Hepatocyte (in vitro differentiated cells): ENCODE results near the gene CYP51A1. TPM values are rescaled to one million over a fixed set of nuclear protein-coding genes. Genes with fewer than 3 reads are reported as not detected.
"Not testable (repeated sequence)": the region's sequence is repeated elsewhere in the genome, so short reads cannot be mapped to it uniquely, and the experiment has no call there.

Experiments used
- DNase-seq: peaks from one replicate; pipeline ENCODE4 v3.0.0-alpha.2; 2016; ENCODE audit warnings: low spot score
- H2AFZ ChIP-seq: fragments of 200-600 bp; sonication (generic); 2 replicates; pipeline ENCODE4 v1.6.0; 2016; ENCODE audit warnings: antibody characterized with exemption, mild to moderate bottlenecking
- H3K27ac ChIP-seq: fragments of 200-600 bp; sonication (generic); 2 replicates; pipeline ENCODE4 v1.5.1; 2016; ENCODE audit warnings: mild to moderate bottlenecking
- H3K27me3 ChIP-seq: fragments of 200-600 bp; sonication (generic); 2 replicates; pipeline ENCODE4 v1.6.1; 2016
- H3K36me3 ChIP-seq: fragments of 200-600 bp; sonication (generic); replicated peaks from 2 replicates; pipeline ENCODE4 v1.5.1; 2016; ENCODE audit warnings: low read depth; ENCODE audit not compliant: insufficient read depth
- H3K4me1 ChIP-seq: fragments of 200-600 bp; sonication (generic); 2 replicates; pipeline ENCODE4 v1.5.1; 2016; ENCODE audit warnings: mild to moderate bottlenecking, moderate library complexity; ENCODE audit not compliant: insufficient read depth
- H3K4me2 ChIP-seq: fragments of 200-600 bp; sonication (generic); 2 replicates; pipeline ENCODE4 v1.6.0; 2016
- H3K4me3 ChIP-seq: fragments of 200-600 bp; sonication (generic); 2 replicates; pipeline ENCODE4 v1.5.1; 2016; ENCODE audit warnings: mild to moderate bottlenecking
- H3K79me2 ChIP-seq: fragments of 200-600 bp; sonication (generic); 2 replicates; pipeline ENCODE4 v1.6.0; 2017; ENCODE audit warnings: mild to moderate bottlenecking
- H3K9me2 ChIP-seq: fragments of 200-600 bp; sonication (generic); replicated peaks from 2 replicates; pipeline ENCODE4 v1.6.0; 2017; ENCODE audit warnings: mild to moderate bottlenecking; ENCODE audit not compliant: insufficient read depth
- H3K9me3 ChIP-seq: fragments of 200-600 bp; sonication (generic); 2 replicates; pipeline ENCODE4 v1.5.1; 2016; ENCODE audit warnings: low read depth, mild to moderate bottlenecking
- H4K20me1 ChIP-seq: fragments of 200-600 bp; sonication (generic); 2 replicates; pipeline ENCODE4 v1.6.0; 2016; ENCODE audit warnings: mild to moderate bottlenecking; ENCODE audit not compliant: insufficient read depth, poor library complexity, severe bottlenecking
- EZH2 ChIP-seq: fragments of 200-600 bp; sonication (generic); IDR thresholded peaks from 2 replicates; pipeline ENCODE4 v1.6.1; 2016; ENCODE audit warnings: antibody characterized with exemption, mild to moderate bottlenecking, borderline replicate concordance
- EZH2phosphoT487 ChIP-seq: fragments of 200-600 bp; sonication (generic); IDR thresholded peaks from one replicate; pipeline ENCODE4 v1.6.1; 2018; ENCODE audit warnings: antibody characterized with exemption, mild to moderate bottlenecking, low read depth, moderate library complexity; ENCODE audit not compliant: unreplicated experiment, severe bottlenecking
- whole genome bisulfite sequencing: methylation state at CpG from one replicate; pipeline ENCODE4 v1.1.6; 2016; ENCODE audit warnings: low lambda C conversion rate; ENCODE audit errors: missing lambda C conversion rate; 5-methylcytosine and 5-hydroxymethylcytosine counted together
- polyA plus RNA-seq: library from polyadenylated mRNA; unstranded; fragments of >200 nt; fragmentation: Nextera tagmentation; extraction: Ambion mirVana; gene quantifications from 2 replicates; pipeline ENCODE4 v1.2.1, GENCODE V29; 2016
- total RNA-seq: library from RNA; depleted of rRNA; stranded (reverse); fragments of >200 nt; gene quantifications from 2 replicates; pipeline ENCODE4 v1.2.3, GENCODE V29; 2014
- TF ChIP-seq, protein P1 (sequence below): fragments of 200-600 bp; sonication (generic); IDR thresholded peaks from 2 replicates; pipeline ENCODE4 v1.5.1; 2016; ENCODE audit warnings: antibody characterized with exemption, mild to moderate bottlenecking; ENCODE audit not compliant: poor library complexity

CYP51A1 gene
- total and polyA plus RNA-seq, 2 experiments from 2014 or later: 200 to 414 TPM

GRCh38 chr7:92155108-92155739 lies 20.9 kb upstream of the CYP51A1 start:
- Histone ChIP-seq H3K36me3 (no peaks in the 10 kb centered on the region), H3K27me3 (no peaks in the 10 kb centered on the region), H3K4me1 (no peaks in the 10 kb centered on the region), H3K9me3 (no peaks in the 10 kb centered on the region), H3K27ac (no peak overlapping the region), H2AFZ (no peak overlapping the region), H3K4me3 (no peak overlapping the region), H3K4me2 (no peak overlapping the region), H4K20me1 (no peaks in the 10 kb centered on the region), H3K9me2 (no peaks in the 10 kb centered on the region), H3K79me2 (no peaks in the 10 kb centered on the region)
- DNase-seq: no peak
- no peak for TF ChIP-seq EZH2
- no peak for TF ChIP-seq EZH2phosphoT487
- TF ChIP-seq, protein P1, sequence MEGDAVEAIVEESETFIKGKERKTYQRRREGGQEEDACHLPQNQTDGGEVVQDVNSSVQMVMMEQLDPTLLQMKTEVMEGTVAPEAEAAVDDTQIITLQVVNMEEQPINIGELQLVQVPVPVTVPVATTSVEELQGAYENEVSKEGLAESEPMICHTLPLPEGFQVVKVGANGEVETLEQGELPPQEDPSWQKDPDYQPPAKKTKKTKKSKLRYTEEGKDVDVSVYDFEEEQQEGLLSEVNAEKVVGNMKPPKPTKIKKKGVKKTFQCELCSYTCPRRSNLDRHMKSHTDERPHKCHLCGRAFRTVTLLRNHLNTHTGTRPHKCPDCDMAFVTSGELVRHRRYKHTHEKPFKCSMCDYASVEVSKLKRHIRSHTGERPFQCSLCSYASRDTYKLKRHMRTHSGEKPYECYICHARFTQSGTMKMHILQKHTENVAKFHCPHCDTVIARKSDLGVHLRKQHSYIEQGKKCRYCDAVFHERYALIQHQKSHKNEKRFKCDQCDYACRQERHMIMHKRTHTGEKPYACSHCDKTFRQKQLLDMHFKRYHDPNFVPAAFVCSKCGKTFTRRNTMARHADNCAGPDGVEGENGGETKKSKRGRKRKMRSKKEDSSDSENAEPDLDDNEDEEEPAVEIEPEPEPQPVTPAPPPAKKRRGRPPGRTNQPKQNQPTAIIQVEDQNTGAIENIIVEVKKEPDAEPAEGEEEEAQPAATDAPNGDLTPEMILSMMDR: no peak
- 85% methylated on average over 1 of the region's 1 CpG for WGBS

DNA sequence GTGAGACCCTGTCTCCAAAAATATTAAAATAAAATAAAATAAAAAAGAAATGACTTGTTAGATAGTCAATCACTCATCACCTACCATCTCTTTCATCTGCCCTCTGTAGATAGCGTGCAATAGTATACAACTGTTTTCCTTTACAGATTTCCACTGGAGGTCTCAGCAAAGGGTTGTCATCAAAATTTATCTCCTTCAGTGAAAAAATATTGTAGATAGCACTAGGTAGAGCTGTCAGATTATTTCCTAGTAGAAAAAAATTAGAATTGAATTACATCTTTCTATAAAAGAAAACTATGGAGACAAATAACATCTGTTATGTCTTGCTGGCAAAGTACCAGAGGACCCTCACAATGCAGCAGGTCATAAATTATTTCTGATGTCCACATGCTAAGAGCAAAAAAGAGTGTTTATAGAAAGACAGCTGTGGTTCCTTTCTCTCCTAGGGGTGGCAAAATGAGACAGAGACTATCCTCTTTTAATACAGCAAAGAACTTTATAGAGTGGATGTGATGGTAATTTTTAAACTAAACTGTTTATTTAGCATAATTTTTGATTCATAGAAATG lies 16.3 kb upstream of the CYP51A1 start:
- H3K27me3 ChIP-seq: no peaks in the 10 kb centered on the region
- WGBS: 68% methylated on average over 1 of the region's 1 CpG

DNA sequence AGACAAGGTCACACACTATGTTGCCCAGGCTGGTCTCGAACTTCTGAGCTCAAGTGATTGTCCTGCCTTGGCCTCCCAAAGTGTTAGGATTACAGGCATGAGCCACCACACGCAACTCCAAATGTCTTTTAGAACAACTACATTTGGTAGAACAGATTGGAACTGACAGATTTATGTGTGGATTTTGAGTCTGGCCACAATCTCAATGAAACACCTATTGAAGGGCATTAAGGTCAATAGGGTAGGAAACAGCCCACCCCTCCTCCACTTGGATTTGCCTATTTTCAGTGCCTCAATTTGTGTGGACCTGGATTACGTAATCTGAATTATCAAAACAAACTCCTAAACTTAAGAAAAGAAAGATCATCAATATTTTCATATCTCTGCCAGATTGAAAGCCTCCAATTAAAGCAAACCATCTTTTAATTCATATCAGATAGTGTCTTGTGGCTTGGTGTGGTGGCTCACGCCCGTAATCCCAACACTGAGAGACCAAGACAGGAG lies 15.5 kb upstream of the CYP51A1 start:
- DNase-seq: no peak
- TF ChIP-seq EZH2: no peak
- TF ChIP-seq, protein P1: no peak
- no peak for TF ChIP-seq EZH2phosphoT487
- WGBS: 97% methylated on average over 5 of the region's 5 CpGs
- H3K9me2 ChIP-seq: no peaks in the 10 kb centered on the region
- H3K9me3 ChIP-seq: no peaks in the 10 kb centered on the region
- H3K27ac ChIP-seq: no peak overlapping the region
- H3K4me3 ChIP-seq: no peak overlapping the region
- H3K36me3 ChIP-seq: no peaks in the 10 kb centered on the region
- H3K27me3 ChIP-seq: no peaks in the 10 kb centered on the region
- no peaks in the 10 kb centered on the region for H3K4me1 ChIP-seq
- H2AFZ ChIP-seq: no peak overlapping the region
- H4K20me1 ChIP-seq: no peaks in the 10 kb centered on the region
- H3K79me2 ChIP-seq: no peaks in the 10 kb centered on the region
- no peak overlapping the region for H3K4me2 ChIP-seq

More for the DNA sequence above, 16.3 kb upstream of the CYP51A1 start:
- H3K36me3 ChIP-seq: no peaks in the 10 kb centered on the region
- H3K4me3 ChIP-seq: no peak overlapping the region
- no peak for DNase-seq
- H2AFZ ChIP-seq: no peak overlapping the region
- TF ChIP-seq EZH2phosphoT487 (no peak), EZH2 (no peak)
- TF ChIP-seq, protein P1: no peak
- H3K79me2 ChIP-seq: no peaks in the 10 kb centered on the region
- H3K27ac ChIP-seq: no peak overlapping the region
- no peak overlapping the region for H3K4me2 ChIP-seq
- H3K9me2 ChIP-seq: no peaks in the 10 kb centered on the region
- no peaks in the 10 kb centered on the region for H3K4me1 ChIP-seq
- no peaks in the 10 kb centered on the region for H3K9me3 ChIP-seq
- no peaks in the 10 kb centered on the region for H4K20me1 ChIP-seq

DNA sequence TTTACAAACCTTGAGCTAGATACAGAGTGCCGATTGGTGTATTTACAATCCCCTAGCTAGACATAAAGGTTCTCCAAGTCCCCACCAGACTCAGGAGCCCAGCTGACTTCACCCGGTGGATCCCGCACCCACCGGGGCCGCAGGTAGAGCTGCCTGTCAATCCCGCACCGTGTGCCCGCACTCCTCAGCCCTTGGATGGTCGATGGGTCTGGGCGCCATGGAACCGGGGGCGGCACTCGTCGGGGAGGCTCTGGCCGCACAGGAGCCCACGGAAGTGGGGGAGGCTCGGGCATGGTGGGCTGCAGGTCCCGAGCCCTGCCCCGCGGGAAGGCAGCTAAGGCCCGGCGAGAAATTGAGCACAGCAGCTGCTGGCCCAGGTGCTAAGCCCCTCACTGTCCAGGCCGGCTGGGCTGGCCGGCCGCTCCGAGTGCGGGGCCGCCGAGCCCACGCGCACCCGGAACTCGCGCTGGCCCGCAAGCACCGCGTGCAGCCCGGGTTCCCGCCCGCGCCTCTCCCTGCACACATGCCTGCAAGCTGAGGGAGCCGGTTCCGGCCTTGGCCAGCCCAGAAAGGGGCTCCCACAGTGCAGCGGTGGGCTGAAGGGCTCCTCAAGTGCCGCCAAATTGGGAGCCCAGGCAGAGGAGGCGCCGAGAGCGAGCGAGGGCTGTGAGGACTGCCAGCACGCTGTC lies 9.1 kb upstream of the CYP51A1 start:
- WGBS: 95% methylated on average over 41 of the region's 50 CpGs
- H3K79me2 ChIP-seq, H3K36me3 ChIP-seq, DNase-seq, H2AFZ ChIP-seq, H3K27me3 ChIP-seq, H3K4me3 ChIP-seq, H3K4me1 ChIP-seq, H3K4me2 ChIP-seq, H3K9me3 ChIP-seq, H3K9me2 ChIP-seq, H4K20me1 ChIP-seq, H3K27ac ChIP-seq: not testable (repeated sequence)

- H2AFZ ChIP-seq, DNase-seq, H3K9me3 ChIP-seq, H3K79me2 ChIP-seq, H4K20me1 ChIP-seq, H3K4me1 ChIP-seq, H3K27me3 ChIP-seq, H3K4me3 ChIP-seq, H3K4me2 ChIP-seq, H3K9me2 ChIP-seq, H3K27ac ChIP-seq, H3K36me3 ChIP-seq: not testable (repeated sequence)
- 94% methylated on average over 9 of the region's 9 CpGs for WGBS
Measured at GRCh38 chr7:92142791-92143190, 8.5 kb upstream of the CYP51A1 start.
